Measurements from ENCODE around the gene HBS1L. TPM values are rescaled to one million over a fixed set of nuclear protein-coding genes. Genes with fewer than 3 reads are reported as not detected.
A peak's percentile ranks its signal among the peaks of the same experiment; 100 is the strongest.

HBS1L gene
- total and polyA plus RNA-seq, 2 of the 4 experiments (the other 2 are of a cell fraction) = 45.1 to 120 TPM

- intact Hi-C loops (cut with micrococcal nuclease) = no loop called here
- Histone ChIP-seq H3K27ac (ENCODE audit: insufficient read depth, low read length) (no peak overlapping the region), H2AFZ (replicated peaks; ENCODE audit: low read length, poor library complexity) (peak overlapping the region; percentile 59)
These were observed 128.8 kb downstream of the HBS1L start for GRCh38 chr6:134925800-134926199.

More at GRCh38 chr6:134925800-134926199, 128.8 kb downstream of the HBS1L start:
- H3K9me1 ChIP-seq (ENCODE audit: insufficient read depth, low read length) = peaks cover 3% of the 10 kb centered on the region
- no peaks in the 10 kb centered on the region for H3K79me1 ChIP-seq (ENCODE audit: low read depth in 1 of 2, low read length in 2 of 2)
- 0 out of 2 replicates have a peak, but pooled peaks cover 2% of the 10 kb centered on the region for H3K4me1 ChIP-seq (ENCODE audit: control insufficient read depth, insufficient read depth, low read length)
- peak overlapping the region; percentile 73; the same call in 1 of the 2 replicates for H2AK5ac ChIP-seq (ENCODE audit: low read depth, low read length)
- H3K9me3 ChIP-seq (ENCODE audit: control insufficient read depth, insufficient read depth, low read length) = peaks cover 3% of the 10 kb centered on the region; the same call in 1 of the 2 replicates
- no peak overlapping the region for H4K5ac ChIP-seq (ENCODE audit: low read depth, low read length)
- BruUV-seq (replicated peaks) = no TSS peak
- H3K36me3 ChIP-seq (ENCODE audit: control insufficient read depth, insufficient read depth, low read length) = no peaks in the 10 kb centered on the region
- TF ChIP-seq CEBPB (IDR thresholded peaks at IDR 0.05; ENCODE audit: low read depth, low read length) (peak; percentile 60; the same call in 1 of the 2 replicates), MXI1 (IDR thresholded peaks at IDR 0.05; ENCODE audit: borderline replicate concordance, low read depth, low read length) (no peak)
- in situ Hi-C loops (cut with MboI; ENCODE audit: low sequenced_read_pairs) (no loop called here), dilution Hi-C loops (cut with HindIII; ENCODE audit: low sequenced_read_pairs, unreplicated experiment) (no loop called here)
- no peak overlapping the region for H3K18ac ChIP-seq (ENCODE audit: low read depth, low read length)
- POLR2A ChIA-PET (ENCODE audit: unreplicated experiment) = no interaction called here
- H4K20me1 ChIP-seq (ENCODE audit: insufficient read depth, low read length) = no peaks in the 10 kb centered on the region
- no peak overlapping the region for H3K9ac ChIP-seq (ENCODE audit: low read depth, low read length)
- no peak overlapping the region for H2BK20ac ChIP-seq (ENCODE audit: low read depth, low read length)
- H3K27me3 ChIP-seq (ENCODE audit: control insufficient read depth, insufficient read depth, low read length) = no peaks in the 10 kb centered on the region
- no peak overlapping the region for H4K91ac ChIP-seq (ENCODE audit: insufficient read depth, low read depth, low read length)
- H4K8ac ChIP-seq (ENCODE audit: low read depth in 2 of 2, low read length in 2 of 2) = no peak overlapping the region
- H2BK15ac ChIP-seq (ENCODE audit: low read depth, low read length) = no peak overlapping the region
- WGBS, 2 experiments (ENCODE audit: extremely low coverage in 2 of 2, insufficient read length in 1 of 2) = 89% methylated on average over 1 of the region's 3 CpGs; no CpG with 5 or more reads in 1 of the 2 experiments
- H3K56ac ChIP-seq (ENCODE audit: extremely low read depth, insufficient read depth, low read length) = no peak overlapping the region
- 0 out of 2 replicates have a peak overlapping the region, but pooled peaks have one; percentile 41 for H3K14ac ChIP-seq (replicated peaks; ENCODE audit: low read depth, low read length)
- H3K4me3 ChIP-seq (ENCODE audit: insufficient read depth, low read depth, low read length) = no peak overlapping the region
- H3K23ac ChIP-seq (ENCODE audit: low read depth, low read length) = no peak overlapping the region
- CTCF ChIA-PET = no interaction called here
- H3K4me2 ChIP-seq (ENCODE audit: low read depth, low read length) = no peak overlapping the region
- H2AK9ac ChIP-seq (replicated peaks; ENCODE audit: low read depth, low read length, poor library complexity) = no peak overlapping the region
- peak overlapping the region; percentile 6 for H2BK5ac ChIP-seq (ENCODE audit: low read depth, low read length, poor library complexity, severe bottlenecking)
- DNase-seq = peak; percentile 81
- ATAC-seq (ENCODE audit: low read depth) = peak; percentile 48
- H2BK120ac ChIP-seq (ENCODE audit: low read depth, low read length) = no peak overlapping the region; the same call in 1 of the 2 replicates
- peak overlapping the region; percentile 13; the same call in 1 of the 2 replicates for H3K4ac ChIP-seq (ENCODE audit: low read depth, low read length)

Measured in IMR-90 (cell line).